ENCODE results near the gene GRAMD2B. TPM values are rescaled to one million over a fixed set of nuclear protein-coding genes. Genes with fewer than 3 reads are reported as not detected.

GRAMD2B gene
- total RNA-seq, 6 experiments from 2014 or later: 69.2 to 154 (median 80.5) TPM

- Mint-ChIP-seq H3K4me1 (ENCODE audit: low read depth) (peaks cover 28% of the 10 kb centered on the region), H3K36me3 (ENCODE audit: low read depth) (no peaks in the 10 kb centered on the region), H3K4me3 (no peak overlapping the region), H3K9me3 (no peaks in the 10 kb centered on the region), H3K27ac (peak overlapping the region; percentile 4; the same call in 1 of the 2 replicates), H3K27me3 (ENCODE audit: insufficient read depth) (no peaks in the 10 kb centered on the region)
- no peak for DNase-seq
- no peak for TF ChIP-seq CTCF (IDR thresholded peaks at IDR 0.05)
These were observed 85.7 kb downstream of the GRAMD2B start for GRCh38 chr5:126508962-126509279.

- Mint-ChIP-seq H3K27me3 (ENCODE audit: insufficient read depth) (no peaks in the 10 kb centered on the region), H3K9me3 (no peaks in the 10 kb centered on the region), H3K4me3 (no peak overlapping the region), H3K4me1 (ENCODE audit: low read depth) (peaks cover 28% of the 10 kb centered on the region), H3K36me3 (ENCODE audit: low read depth) (no peaks in the 10 kb centered on the region), H3K27ac (no peak overlapping the region)
- TF ChIP-seq CTCF (IDR thresholded peaks at IDR 0.05): no peak
- DNase-seq: no peak
These were observed 86.1 kb downstream of the GRAMD2B start for GRCh38 chr5:126509339-126509738.

DNA sequence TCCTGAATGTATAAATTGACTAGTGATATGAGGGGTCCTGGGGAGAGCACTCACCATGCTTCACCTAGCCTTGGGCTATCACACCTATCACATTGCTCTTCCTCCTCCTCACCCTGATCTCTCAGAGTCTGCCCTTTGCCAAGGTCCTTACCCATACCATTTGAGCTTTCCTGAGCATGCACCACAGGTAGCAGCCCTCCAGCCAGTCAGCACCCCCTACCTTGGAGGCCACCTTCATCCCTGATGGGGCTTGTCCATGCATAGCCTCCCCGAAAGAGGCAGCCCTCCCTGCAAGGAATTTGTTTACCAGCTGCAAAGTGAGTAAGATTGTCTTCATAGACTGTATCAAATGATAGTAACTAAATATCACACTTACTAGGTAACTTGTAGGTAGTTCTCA is 88.8 kb downstream of the GRAMD2B start:
- H3K27ac Mint-ChIP-seq: no peak overlapping the region
- TF ChIP-seq CTCF (IDR thresholded peaks at IDR 0.05): no peak
- H3K4me3 Mint-ChIP-seq: no peak overlapping the region
- no peaks in the 10 kb centered on the region for H3K36me3 Mint-ChIP-seq (ENCODE audit: low read depth)
- peaks cover 53% of the 10 kb centered on the region for H3K4me1 Mint-ChIP-seq (ENCODE audit: low read depth)
- no peak for DNase-seq
- no peaks in the 10 kb centered on the region for H3K27me3 Mint-ChIP-seq (ENCODE audit: insufficient read depth)
- H3K9me3 Mint-ChIP-seq: no peaks in the 10 kb centered on the region

GRCh38 chr5:126512451-126512850 is 89.2 kb downstream of the GRAMD2B start:
- Mint-ChIP-seq H3K4me1 (ENCODE audit: low read depth) (peaks cover 56% of the 10 kb centered on the region), H3K4me3 (no peak overlapping the region), H3K36me3 (ENCODE audit: low read depth) (no peaks in the 10 kb centered on the region), H3K27me3 (ENCODE audit: insufficient read depth) (no peaks in the 10 kb centered on the region), H3K9me3 (no peaks in the 10 kb centered on the region), H3K27ac (no peak overlapping the region)
- no peak for DNase-seq
- no peak for TF ChIP-seq CTCF (IDR thresholded peaks at IDR 0.05)

GRCh38 chr5:126513302-126513701 is 90.1 kb downstream of the GRAMD2B start:
- Mint-ChIP-seq H3K9me3 (no peaks in the 10 kb centered on the region), H3K36me3 (ENCODE audit: low read depth) (no peaks in the 10 kb centered on the region), H3K4me3 (peak overlapping the region; percentile 60; the same call in 1 of the 2 replicates), H3K27me3 (ENCODE audit: insufficient read depth) (no peaks in the 10 kb centered on the region), H3K27ac (peak overlapping the region; percentile 34; the same call in 1 of the 2 replicates), H3K4me1 (ENCODE audit: low read depth) (peaks cover 56% of the 10 kb centered on the region)
- no peak for DNase-seq
- no peak for TF ChIP-seq CTCF (IDR thresholded peaks at IDR 0.05)

GRCh38 chr5:126513703-126514102 is 90.5 kb downstream of the GRAMD2B start:
- peaks cover 52% of the 10 kb centered on the region for H3K4me1 Mint-ChIP-seq (ENCODE audit: low read depth)
- TF ChIP-seq CTCF (IDR thresholded peaks at IDR 0.05): no peak
- peak overlapping the region; percentile 60; the same call in 1 of the 2 replicates for H3K4me3 Mint-ChIP-seq
- DNase-seq: no peak
- no peaks in the 10 kb centered on the region for H3K36me3 Mint-ChIP-seq (ENCODE audit: low read depth)
- H3K27ac Mint-ChIP-seq: peak overlapping the region; percentile 34; the same call in 1 of the 2 replicates
- H3K27me3 Mint-ChIP-seq (ENCODE audit: insufficient read depth): no peaks in the 10 kb centered on the region
- H3K9me3 Mint-ChIP-seq: no peaks in the 10 kb centered on the region
